GM21576 (cell line): ENCODE results near the gene RCL1.
A peak's percentile ranks its signal among the peaks of the same experiment; 100 is the strongest.
"Not testable (repeated sequence)": the region's sequence is repeated elsewhere in the genome, so short reads cannot be mapped to it uniquely, and the experiment has no call there.

Experiments used
- ATAC-seq: cut with Tn5 transposase; IDR thresholded peaks from one replicate; pipeline ENCODE4 v1.9.1; 2021; ENCODE audit warnings: mild to moderate bottlenecking, moderate library complexity; ENCODE audit not compliant: unreplicated experiment

RCL1 gene

GRCh38 chr9:4866239-4866969 lies 73.7 kb downstream of the RCL1 start:
- no peak for ATAC-seq

- no peak for ATAC-seq
Measured at GRCh38 chr9:4873066-4873465, 80.3 kb downstream of the RCL1 start.

GRCh38 chr9:4875559-4875958 lies 82.8 kb downstream of the RCL1 start:
- ATAC-seq, result no peak

GRCh38 chr9:4879115-4879558 lies 86.4 kb downstream of the RCL1 start:
- ATAC-seq, result no peak

GRCh38 chr9:4883326-4883873 lies 90.7 kb downstream of the RCL1 start:
- no peak for ATAC-seq

- ATAC-seq, result peak; percentile 91
Measured at GRCh38 chr9:4886698-4887097, 94.0 kb downstream of the RCL1 start.

- no peak for ATAC-seq
Measured at GRCh38 chr9:4887556-4887955, 94.8 kb downstream of the RCL1 start.

- ATAC-seq, result no peak
Measured at GRCh38 chr9:4890242-4890641, 97.5 kb downstream of the RCL1 start.

GRCh38 chr9:4890929-4891328 lies 98.2 kb downstream of the RCL1 start:
- no peak for ATAC-seq

GRCh38 chr9:4891674-4892073 lies 98.9 kb downstream of the RCL1 start:
- ATAC-seq, result no peak

GRCh38 chr9:4892501-4893194 lies 99.9 kb downstream of the RCL1 start:
- ATAC-seq, result no peak

- ATAC-seq, result no peak
Measured at GRCh38 chr9:4894076-4894475, 101.3 kb downstream of the RCL1 start.

GRCh38 chr9:4899853-4900252 lies 107.1 kb downstream of the RCL1 start:
- ATAC-seq, result not testable (repeated sequence)

- not testable (repeated sequence) for ATAC-seq
Measured at GRCh38 chr9:4901401-4902134, 108.8 kb downstream of the RCL1 start.

GRCh38 chr9:4902135-4902475 lies 109.4 kb downstream of the RCL1 start:
- ATAC-seq, result no peak

- no peak for ATAC-seq
Measured at GRCh38 chr9:4904322-4905134, 111.8 kb downstream of the RCL1 start.

- ATAC-seq, result no peak
Measured at GRCh38 chr9:4905135-4905490, 112.4 kb downstream of the RCL1 start.
